K562 (cell line): ENCODE data around the gene BRCA1. TPM values are rescaled to one million over a fixed set of nuclear protein-coding genes. Genes with fewer than 3 reads are reported as not detected.

Experiments
- ATAC-seq: fragments of 200-7000 bp; cut with Tn5 transposase; 3 replicates; pipeline ENCODE4 v1.9.1; 2020; ENCODE audit warnings: moderate library complexity
- BruUV-seq: library from RNA; stranded (reverse); fragments of 400-500 nt; replicated peaks from 2 replicates; lab custom pipeline; 2021; lab: Mats Ljungman, UMichigan
- CTCF ChIA-PET: fragments of 300-600 bp; formaldehyde crosslinking; extraction: SDS; loops from one replicate; lab custom pipeline; 2021; ENCODE audit warnings: low intra/inter-chr PET ratio; lab: Yijun Ruan, JAX
- POLR2A ChIA-PET: fragments of 300-600, 350-650 bp; sonication (Branson Sonifier 250); formaldehyde crosslinking; extraction: SDS; loops from one replicate; lab custom pipeline; 2021; ENCODE audit warnings: antibody characterized with exemption, inconsistent platforms; lab: Yijun Ruan, JAX
- DNase-seq, 4 experiments: peaks; one replicate each; pipeline versions ENCODE4 v3.0.0 to v3.0.0-alpha.2; 2011 to 2018; ENCODE audit warnings: low spot score in 3 of 4, mixed read lengths in 3 of 4; ENCODE audit errors: extremely low read depth in 1 of 4
- FAIRE-seq: peaks from 2 replicates; lab custom pipeline; 2011; peaks lifted over from hg19 to GRCh38; lab: Jason Lieb, UNC
- H2AFZ ChIP-seq: 2 replicates; pipeline ENCODE4 v1.6.0; 2011; ENCODE audit warnings: low read depth, low read length, control low read depth, inconsistent platforms
- H3K27ac ChIP-seq: fragments of 200-600 bp; 3 replicates; pipeline ENCODE4 v1.8.0; 2011; ENCODE audit warnings: low read depth, mild to moderate bottlenecking, control low read depth, inconsistent platforms, low read length, moderate library complexity, mixed read lengths; ENCODE audit errors: extremely low read depth
- H3K27me3 ChIP-seq, 2 experiments: fragments of 300-600 bp in 1 of 2; 2 replicates in 1 of 2; 3 replicates in 1 of 2; pipeline versions ENCODE4 v1.6.0 to v1.8.0; 2011; ENCODE audit warnings: inconsistent platforms in 2 of 2, low read length in 2 of 2, mild to moderate bottlenecking in 1 of 2, mixed read lengths in 1 of 2, moderate library complexity in 1 of 2; ENCODE audit not compliant: control insufficient read depth in 2 of 2, insufficient read depth in 2 of 2
- H3K36me3 ChIP-seq: fragments of 300-600 bp; 3 replicates; pipeline ENCODE4 v1.8.0; 2011; ENCODE audit warnings: mild to moderate bottlenecking, low read length, inconsistent platforms; ENCODE audit not compliant: control insufficient read depth, insufficient read depth
- H3K4me1 ChIP-seq, 2 experiments: fragments of 200-600 bp in 1 of 2; replicated peaks in 1 of 2; 2 replicates in 1 of 2; 3 replicates in 1 of 2; pipeline versions ENCODE4 v1.5.1 to v1.8.0; 2011; ENCODE audit warnings: inconsistent platforms in 2 of 2, low read length in 2 of 2, mild to moderate bottlenecking in 1 of 2, mixed read lengths in 1 of 2, moderate library complexity in 1 of 2; ENCODE audit not compliant: control insufficient read depth in 2 of 2, insufficient read depth in 2 of 2
- H3K4me2 ChIP-seq: 2 replicates; pipeline ENCODE4 v1.6.1; 2011; ENCODE audit warnings: low read length, control low read depth, inconsistent platforms, mixed read lengths; ENCODE audit not compliant: insufficient read depth
- H3K4me3 ChIP-seq: fragments of 200-600 bp; sonication (generic), shearing (Covaris generic); 2 replicates; pipeline ENCODE4 v1.5.1; 2016; ENCODE audit warnings: control low read depth, inconsistent platforms
- H3K79me2 ChIP-seq: fragments of 200-600 bp; 3 replicates; pipeline ENCODE4 v1.8.0; 2011; ENCODE audit warnings: low read length, inconsistent platforms; ENCODE audit not compliant: control insufficient read depth, insufficient read depth
- H3K9ac ChIP-seq, 2 experiments: 2 replicates each; pipeline versions ENCODE4 v1.6.0 to v1.6.1; 2011; ENCODE audit warnings: low read depth in 2 of 2, low read length in 2 of 2, control low read depth in 1 of 2, inconsistent platforms in 1 of 2, mild to moderate bottlenecking in 1 of 2, mixed read lengths in 1 of 2; ENCODE audit not compliant: insufficient read depth in 1 of 2
- H3K9me1 ChIP-seq: one replicate; pipeline ENCODE4 v1.6.0; 2011; ENCODE audit warnings: inconsistent platforms, mild to moderate bottlenecking, low read length, moderate library complexity; ENCODE audit not compliant: control insufficient read depth, insufficient read depth
- H3K9me3 ChIP-seq: replicated peaks from 2 replicates; pipeline ENCODE4 v1.5.1; 2011; ENCODE audit warnings: low read depth, low read length, inconsistent platforms; ENCODE audit not compliant: control insufficient read depth, insufficient read depth
- H4K20me1 ChIP-seq: replicated peaks from 2 replicates; pipeline ENCODE4 v1.6.1; 2011; ENCODE audit warnings: low read length, inconsistent platforms, mixed read lengths; ENCODE audit not compliant: control insufficient read depth, insufficient read depth
- BCOR ChIP-seq: fragments of 450-650 bp; IDR thresholded peaks from 2 replicates; pipeline ENCODE4 v1.6.1; 2016
- CBX5 ChIP-seq: IDR thresholded peaks from 2 replicates; pipeline ENCODE4 v1.6.1; 2014; ENCODE audit warnings: low read depth, borderline replicate concordance
- FOXJ3 ChIP-seq: sonication (generic); formaldehyde crosslinking; IDR thresholded peaks from 2 replicates; pipeline ENCODE4 v1.4.0; 2020; ENCODE audit warnings: mild to moderate bottlenecking, missing genetic modification reagents
- FOXM1 ChIP-seq, 2 experiments: fragments of 450-650 bp in 1 of 2; sonication (generic) in 1 of 2; formaldehyde crosslinking in 1 of 2; IDR thresholded peaks; 2 replicates each; pipeline versions ENCODE4 v1.6.1 to v1.9.0; 2017 to 2022; ENCODE audit warnings: low read depth in 2 of 2, mild to moderate bottlenecking in 2 of 2, missing genetic modification reagents in 1 of 2, moderate library complexity in 1 of 2
- KAT8 ChIP-seq: fragments of 450-650 bp; IDR thresholded peaks from 2 replicates; pipeline ENCODE4 v1.6.1; 2016; ENCODE audit warnings: low read depth, mild to moderate bottlenecking
- PHB2 ChIP-seq: fragments of 450-650 bp; IDR thresholded peaks from 2 replicates; pipeline ENCODE4 v1.6.1; 2017; ENCODE audit warnings: low read depth
- RAD21 ChIP-seq, 2 experiments: fragments of 250-450 bp in 1 of 2; fragments of 450-650 bp in 1 of 2; sonication (Bioruptor Pico) in 1 of 2; formaldehyde crosslinking in 1 of 2; IDR thresholded peaks in 1 of 2; conservative IDR thresholded peaks in 1 of 2; 2 replicates each; pipeline versions ENCODE4 v1.4.0 to v1.8.0; 2020 to 2022; ENCODE audit warnings: mild to moderate bottlenecking in 2 of 2, moderate library complexity in 1 of 2
- SRSF1 ChIP-seq: fragments of 200-400 bp; formaldehyde crosslinking; IDR thresholded peaks from 2 replicates; pipeline ENCODE4 v1.6.1; 2017; ENCODE audit warnings: mild to moderate bottlenecking, low read depth, low read length, moderate library complexity
- ZNF175 ChIP-seq: fragments of 200-800 bp; sonication (Bioruptor generic); IDR thresholded peaks from 2 replicates; pipeline ENCODE4 v1.6.1; 2016; ENCODE audit warnings: low read depth, mild to moderate bottlenecking, missing genetic modification characterization, missing compliant biosample characterization
- WGBS: fragments of 100-300 bp; shearing (Covaris generic); methylation state at CpG from one replicate; pipeline ENCODE4 v1.1.6; 2016; ENCODE audit warnings: low coverage, mixed read lengths; ENCODE audit not compliant: insufficient coverage; ENCODE audit errors: missing lambda C conversion rate; 5-methylcytosine and 5-hydroxymethylcytosine counted together
- in situ Hi-C: fragments of 300-500 bp; cut with MboI; formaldehyde crosslinking; loops from 4 replicates; pipeline ENCODE4 v1.15.0; 2018; ENCODE audit warnings: inconsistent platforms, mixed read lengths
- intact Hi-C: fragments of 100-400 bp; cut with micrococcal nuclease; formaldehyde crosslinking; loops from 2 replicates; pipeline ENCODE4 v1.14.2; 2022
- polyA plus RNA-seq, 8 experiments: library from polyadenylated mRNA; depleted of rRNA in 4 of 8; stranded (reverse) in 5 of 8; unstranded in 3 of 8; fragments of >200 nt; fragmentation: Nextera tagmentation in 2 of 8; fragmentation: Illumina TruSeq in 1 of 8; extraction: Ambion mirVana in 2 of 8; extraction: Trizol in 1 of 8; gene quantifications; 2 replicates each; pipeline versions ENCODE4 v1.2.1 to v1.2.3, GENCODE V29; 2011 to 2014; ENCODE audit warnings: inconsistent platforms in 1 of 8, missing spikeins in 1 of 8
- total RNA-seq, 7 experiments: library from RNA; depleted of rRNA in 6 of 7; stranded (reverse); fragments of >200 nt in 6 of 7; fragmentation: Illumina TruSeq in 2 of 7; extraction: Trizol in 2 of 7; gene quantifications; 2 replicates each; pipeline versions ENCODE4 v1.2.1 to v1.2.3, GENCODE V29; 2011 to 2021; ENCODE audit warnings: low replicate concordance in 1 of 7
- TF ChIP-seq, protein P1 (sequence below): IDR thresholded peaks from 2 replicates; pipeline ENCODE4 v1.6.1; 2012; ENCODE audit warnings: low read depth, low read length, improper control_type of control experiment, borderline replicate concordance
- TF ChIP-seq, protein P2 (sequence below), 2 experiments: fragments of 450-650 bp; IDR thresholded peaks; 2 replicates each; pipeline ENCODE4 v1.6.1; 2016
- TF ChIP-seq, protein P3 (sequence below): sonication (generic); formaldehyde crosslinking; IDR thresholded peaks from 2 replicates; pipeline ENCODE4 v1.8.1; 2023; ENCODE audit warnings: mild to moderate bottlenecking, missing genetic modification reagents
- TF ChIP-seq, protein P4 (sequence below): sonication (generic); formaldehyde crosslinking; IDR thresholded peaks from 2 replicates; pipeline ENCODE4 v1.8.1; 2023; ENCODE audit warnings: mild to moderate bottlenecking, missing genetic modification reagents, moderate library complexity

BRCA1 gene
- total and polyA plus RNA-seq, 9 of the 15 experiments (the other 6 are each of a cell fraction or from before 2014, with no cell fraction given): 25.9 to 95.3 (median 62.3) TPM

DNA sequence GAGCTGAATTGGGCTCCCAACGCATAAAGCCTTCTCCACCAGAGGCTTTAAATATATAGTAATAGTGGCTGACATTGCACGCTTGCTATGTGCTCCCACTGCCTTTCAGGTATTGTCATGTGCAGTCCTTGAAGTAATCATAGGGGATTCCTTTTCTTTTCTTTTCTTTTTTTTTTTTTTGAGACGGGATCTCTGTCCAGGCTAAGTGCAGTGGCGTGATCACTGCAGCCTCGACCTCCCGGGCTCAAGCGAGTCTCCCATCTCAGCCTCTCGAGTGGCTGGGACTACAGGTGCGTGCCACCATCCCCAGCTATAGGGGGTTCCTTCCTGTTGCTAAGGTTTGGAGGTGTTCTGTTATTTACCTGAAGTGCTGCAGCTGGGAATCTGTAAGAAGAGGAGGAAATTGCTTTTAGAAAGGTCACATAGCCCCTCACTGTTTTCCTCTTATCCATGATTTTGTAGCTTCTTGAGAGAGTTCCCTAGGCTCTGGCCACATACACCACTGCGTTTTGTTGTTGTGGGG, 126.1 kb downstream of the BRCA1 start:
- Histone ChIP-seq H3K4me3 (peak overlapping the region; percentile 93), H3K9me3 (no peaks in the 10 kb centered on the region), H2AFZ (no peak overlapping the region), H3K27me3 (no peaks in the 10 kb centered on the region), H3K4me2 (peak overlapping the region; percentile 99), H4K20me1 (peaks cover 9% of the 10 kb centered on the region), H3K9ac (peak overlapping the region; percentile 92 to 95), H3K79me2 (peaks cover 33% of the 10 kb centered on the region), H3K9me1 (no peaks in the 10 kb centered on the region), H3K27ac (peak overlapping the region; percentile 94), H3K36me3 (peaks cover 61% of the 10 kb centered on the region), H3K4me1 (peaks cover 14 to 18% of the 10 kb centered on the region in 2 experiments; a peak in 4 of 5 replicates)
- DNase-seq: no peak
- 2% methylated on average over 10 of the region's 10 CpGs for WGBS
- intact Hi-C loops (loop anchor here (2.0 to 5.0 kb wide), 2 partner anchors 62 to 156 kb away; no protein-coding TSS in a partner anchor), in situ Hi-C loops (no loop called here)
- ChIA-PET POLR2A (interaction anchor here (0.7 to 2.7 kb wide), 15 partner anchors 8 to 317 kb away, joined by 3 to 31 read pairs (median 10); partner anchors contain the start of genes AOC2, IFI35, PSME3 and PTGES3L), CTCF (no interaction called here)
- no peak for FAIRE-seq
- ATAC-seq: no peak
- BruUV-seq: no TSS peak
- TF ChIP-seq SRSF1 (no peak), CBX5 (no peak), PHB2 (no peak), FOXJ3 (CRISPR knock-in tag) (no peak), RAD21 (CRISPR knock-in tag; conservative IDR thresholded peaks at IDR 0.05 in 1 of 2, IDR thresholded peaks at IDR 0.05 in 1 of 2) (no peak), ZNF175 (no peak), BCOR (no peak), KAT8 (no peak), FOXM1 (IDR thresholded peaks at IDR 0.05; ENCODE audit: low read depth) (no peak), FOXM1 (CRISPR knock-in tag; IDR thresholded peaks at IDR 0.05; ENCODE audit: low read depth) (no peak)
- TF ChIP-seq, protein P1, sequence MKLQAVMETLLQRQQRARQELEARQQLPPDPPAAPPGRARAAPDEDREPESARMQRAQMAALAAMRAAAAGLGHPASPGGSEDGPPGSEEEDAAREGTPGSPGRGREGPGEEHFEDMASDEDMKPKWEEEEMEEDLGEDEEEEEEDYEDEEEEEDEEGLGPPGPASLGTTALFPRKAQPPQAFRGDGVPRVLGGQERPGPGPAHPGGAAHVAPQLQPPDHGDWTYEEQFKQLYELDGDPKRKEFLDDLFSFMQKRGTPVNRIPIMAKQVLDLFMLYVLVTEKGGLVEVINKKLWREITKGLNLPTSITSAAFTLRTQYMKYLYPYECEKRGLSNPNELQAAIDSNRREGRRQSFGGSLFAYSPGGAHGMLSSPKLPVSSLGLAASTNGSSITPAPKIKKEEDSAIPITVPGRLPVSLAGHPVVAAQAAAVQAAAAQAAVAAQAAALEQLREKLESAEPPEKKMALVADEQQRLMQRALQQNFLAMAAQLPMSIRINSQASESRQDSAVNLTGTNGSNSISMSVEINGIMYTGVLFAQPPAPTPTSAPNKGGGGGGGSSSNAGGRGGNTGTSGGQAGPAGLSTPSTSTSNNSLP: no peak
- TF ChIP-seq, protein P2, sequence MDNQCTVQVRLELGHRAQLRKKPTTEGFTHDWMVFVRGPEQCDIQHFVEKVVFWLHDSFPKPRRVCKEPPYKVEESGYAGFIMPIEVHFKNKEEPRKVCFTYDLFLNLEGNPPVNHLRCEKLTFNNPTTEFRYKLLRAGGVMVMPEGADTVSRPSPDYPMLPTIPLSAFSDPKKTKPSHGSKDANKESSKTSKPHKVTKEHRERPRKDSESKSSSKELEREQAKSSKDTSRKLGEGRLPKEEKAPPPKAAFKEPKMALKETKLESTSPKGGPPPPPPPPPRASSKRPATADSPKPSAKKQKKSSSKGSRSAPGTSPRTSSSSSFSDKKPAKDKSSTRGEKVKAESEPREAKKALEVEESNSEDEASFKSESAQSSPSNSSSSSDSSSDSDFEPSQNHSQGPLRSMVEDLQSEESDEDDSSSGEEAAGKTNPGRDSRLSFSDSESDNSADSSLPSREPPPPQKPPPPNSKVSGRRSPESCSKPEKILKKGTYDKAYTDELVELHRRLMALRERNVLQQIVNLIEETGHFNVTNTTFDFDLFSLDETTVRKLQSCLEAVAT (IDR thresholded peaks at IDR 0.05): 0 out of 4 replicates have a peak, but pooled peaks of 1 of the 2 experiments have one; percentile 8
- TF ChIP-seq, protein P3, sequence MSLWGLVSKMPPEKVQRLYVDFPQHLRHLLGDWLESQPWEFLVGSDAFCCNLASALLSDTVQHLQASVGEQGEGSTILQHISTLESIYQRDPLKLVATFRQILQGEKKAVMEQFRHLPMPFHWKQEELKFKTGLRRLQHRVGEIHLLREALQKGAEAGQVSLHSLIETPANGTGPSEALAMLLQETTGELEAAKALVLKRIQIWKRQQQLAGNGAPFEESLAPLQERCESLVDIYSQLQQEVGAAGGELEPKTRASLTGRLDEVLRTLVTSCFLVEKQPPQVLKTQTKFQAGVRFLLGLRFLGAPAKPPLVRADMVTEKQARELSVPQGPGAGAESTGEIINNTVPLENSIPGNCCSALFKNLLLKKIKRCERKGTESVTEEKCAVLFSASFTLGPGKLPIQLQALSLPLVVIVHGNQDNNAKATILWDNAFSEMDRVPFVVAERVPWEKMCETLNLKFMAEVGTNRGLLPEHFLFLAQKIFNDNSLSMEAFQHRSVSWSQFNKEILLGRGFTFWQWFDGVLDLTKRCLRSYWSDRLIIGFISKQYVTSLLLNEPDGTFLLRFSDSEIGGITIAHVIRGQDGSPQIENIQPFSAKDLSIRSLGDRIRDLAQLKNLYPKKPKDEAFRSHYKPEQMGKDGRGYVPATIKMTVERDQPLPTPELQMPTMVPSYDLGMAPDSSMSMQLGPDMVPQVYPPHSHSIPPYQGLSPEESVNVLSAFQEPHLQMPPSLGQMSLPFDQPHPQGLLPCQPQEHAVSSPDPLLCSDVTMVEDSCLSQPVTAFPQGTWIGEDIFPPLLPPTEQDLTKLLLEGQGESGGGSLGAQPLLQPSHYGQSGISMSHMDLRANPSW: no peak
- TF ChIP-seq, protein P4, sequence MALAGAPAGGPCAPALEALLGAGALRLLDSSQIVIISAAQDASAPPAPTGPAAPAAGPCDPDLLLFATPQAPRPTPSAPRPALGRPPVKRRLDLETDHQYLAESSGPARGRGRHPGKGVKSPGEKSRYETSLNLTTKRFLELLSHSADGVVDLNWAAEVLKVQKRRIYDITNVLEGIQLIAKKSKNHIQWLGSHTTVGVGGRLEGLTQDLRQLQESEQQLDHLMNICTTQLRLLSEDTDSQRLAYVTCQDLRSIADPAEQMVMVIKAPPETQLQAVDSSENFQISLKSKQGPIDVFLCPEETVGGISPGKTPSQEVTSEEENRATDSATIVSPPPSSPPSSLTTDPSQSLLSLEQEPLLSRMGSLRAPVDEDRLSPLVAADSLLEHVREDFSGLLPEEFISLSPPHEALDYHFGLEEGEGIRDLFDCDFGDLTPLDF: no peak
